Activated CD8-positive, alpha-beta T cell treated with anti-CD3 and anti-CD28 coated beads for 36 hours (primary cell): ENCODE data around the gene FAM180A. TPM values are rescaled to one million over a fixed set of nuclear protein-coding genes. Genes with fewer than 3 reads are reported as not detected.

ENCODE experiments used
- ATAC-seq: fragments of 200-7000 bp; cut with Tn5 transposase; one replicate; pipeline ENCODE4 v1.10.0; 2021; ENCODE audit warnings: mild to moderate bottlenecking, moderate library complexity
- CTCF ChIA-PET: fragments of 350-600 bp; sonication (Branson Sonifier 250); formaldehyde crosslinking; loops from one replicate; lab custom pipeline; 2021; ENCODE audit warnings: antibody characterized with exemption; lab: Charles Lee
- POLR2A ChIA-PET: fragments of 350-600 bp; sonication (Branson Sonifier 250); formaldehyde crosslinking; loops from one replicate; lab custom pipeline; 2021; ENCODE audit warnings: antibody characterized with exemption; lab: Charles Lee
- DNase-seq: peaks from one replicate; pipeline ENCODE4 v3.0.0-alpha.2; 2020
- H3K27ac Mint-ChIP-seq: one replicate; pipeline ENCODE4 v1.8.0; 2021; ENCODE audit warnings: mild to moderate bottlenecking, mixed read lengths
- H3K27me3 Mint-ChIP-seq: one replicate; pipeline ENCODE4 v1.8.0; 2021; ENCODE audit warnings: mixed read lengths
- H3K36me3 Mint-ChIP-seq: one replicate; pipeline ENCODE4 v1.8.0; 2021; ENCODE audit warnings: low read depth, mixed read lengths
- H3K4me1 Mint-ChIP-seq: one replicate; pipeline ENCODE4 v1.8.0; 2021; ENCODE audit warnings: low read depth, mixed read lengths
- H3K4me3 Mint-ChIP-seq: one replicate; pipeline ENCODE4 v1.8.0; 2021; ENCODE audit warnings: mild to moderate bottlenecking, moderate library complexity, mixed read lengths
- H3K9me3 Mint-ChIP-seq: one replicate; pipeline ENCODE4 v1.8.0; 2021; ENCODE audit warnings: mixed read lengths
- intact Hi-C: fragments of 100-400 bp; cut with micrococcal nuclease; formaldehyde crosslinking; loops from one replicate; pipeline ENCODE4 v1.10.0; 2022
- total RNA-seq, 2 experiments: library from RNA; stranded (reverse); gene quantifications; one replicate each; pipeline ENCODE4 v1.2.3, GENCODE V29; 2021
- TF ChIP-seq, protein P1 (sequence below): fragments of 200-600 bp; IDR thresholded peaks from one replicate; pipeline ENCODE4 v1.8.0; 2022; ENCODE audit warnings: antibody characterized with exemption, mild to moderate bottlenecking

Gene FAM180A
- total RNA-seq, 2 experiments from 2014 or later: not detected

DNA sequence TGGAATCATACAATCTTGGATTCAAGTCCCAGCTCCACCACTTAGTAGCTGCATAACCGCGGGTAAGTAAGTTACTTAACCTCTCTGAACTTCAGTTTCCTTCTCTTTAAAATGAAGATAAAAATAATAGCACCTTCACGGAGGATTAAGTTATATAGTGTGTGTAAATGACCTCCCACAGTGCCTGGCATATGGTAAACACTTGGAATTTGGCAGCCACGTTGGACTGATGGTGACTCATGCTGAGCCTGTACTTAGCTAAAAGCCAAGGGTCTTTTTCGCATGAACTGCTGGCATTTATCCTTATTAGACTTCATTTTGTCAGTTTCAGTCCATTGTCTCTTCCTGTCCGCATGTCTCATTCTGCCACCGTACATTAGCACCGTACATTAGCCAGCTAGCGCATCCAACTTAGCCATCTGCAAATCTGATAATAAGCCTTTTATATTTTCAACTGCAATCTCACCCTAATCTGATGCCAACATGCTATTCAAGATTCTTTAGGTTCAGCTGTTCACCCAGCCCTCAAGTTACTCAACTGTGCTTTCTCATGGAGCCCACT, 31.9 kb downstream of the FAM180A start:
- ChIA-PET POLR2A (no interaction called here), CTCF (interaction anchor here (1.0 to 1.4 kb wide), 2 partner anchors 33 to 44 kb away, joined by 3 read pairs; no protein-coding TSS in a partner anchor)
- TF ChIP-seq, protein P1, sequence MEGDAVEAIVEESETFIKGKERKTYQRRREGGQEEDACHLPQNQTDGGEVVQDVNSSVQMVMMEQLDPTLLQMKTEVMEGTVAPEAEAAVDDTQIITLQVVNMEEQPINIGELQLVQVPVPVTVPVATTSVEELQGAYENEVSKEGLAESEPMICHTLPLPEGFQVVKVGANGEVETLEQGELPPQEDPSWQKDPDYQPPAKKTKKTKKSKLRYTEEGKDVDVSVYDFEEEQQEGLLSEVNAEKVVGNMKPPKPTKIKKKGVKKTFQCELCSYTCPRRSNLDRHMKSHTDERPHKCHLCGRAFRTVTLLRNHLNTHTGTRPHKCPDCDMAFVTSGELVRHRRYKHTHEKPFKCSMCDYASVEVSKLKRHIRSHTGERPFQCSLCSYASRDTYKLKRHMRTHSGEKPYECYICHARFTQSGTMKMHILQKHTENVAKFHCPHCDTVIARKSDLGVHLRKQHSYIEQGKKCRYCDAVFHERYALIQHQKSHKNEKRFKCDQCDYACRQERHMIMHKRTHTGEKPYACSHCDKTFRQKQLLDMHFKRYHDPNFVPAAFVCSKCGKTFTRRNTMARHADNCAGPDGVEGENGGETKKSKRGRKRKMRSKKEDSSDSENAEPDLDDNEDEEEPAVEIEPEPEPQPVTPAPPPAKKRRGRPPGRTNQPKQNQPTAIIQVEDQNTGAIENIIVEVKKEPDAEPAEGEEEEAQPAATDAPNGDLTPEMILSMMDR: no peak
- ATAC-seq (no peak), DNase-seq (no peak)
- Mint-ChIP-seq H3K9me3 (no peaks in the 10 kb centered on the region), H3K36me3 (no peaks in the 10 kb centered on the region), H3K4me1 (no peaks in the 10 kb centered on the region), H3K27ac (no peak overlapping the region), H3K4me3 (no peak overlapping the region), H3K27me3 (peaks cover 13% of the 10 kb centered on the region)
- intact Hi-C loops: no loop called here

DNA sequence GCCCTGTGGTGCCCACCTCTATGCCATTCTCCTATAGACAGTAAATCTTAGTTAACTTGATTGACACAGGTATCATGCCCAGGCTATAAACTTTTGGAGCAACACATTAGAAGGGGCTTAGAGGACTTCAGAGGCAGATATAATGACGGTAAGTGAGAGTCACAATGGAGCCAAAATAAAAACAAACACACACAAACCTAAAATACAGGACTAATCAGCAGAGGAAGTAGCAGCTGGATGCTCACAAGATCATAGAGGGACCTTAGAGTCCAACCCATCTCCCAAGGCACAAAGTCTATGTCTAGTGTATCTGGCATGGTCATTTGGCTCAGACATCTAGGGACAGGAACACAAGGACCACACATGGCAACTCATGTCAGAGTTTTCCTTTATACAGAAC, 32.9 kb downstream of the FAM180A start:
- no peak overlapping the region for H3K4me3 Mint-ChIP-seq
- TF ChIP-seq, protein P1: no peak
- no peaks in the 10 kb centered on the region for H3K4me1 Mint-ChIP-seq
- DNase-seq (no peak), ATAC-seq (no peak)
- intact Hi-C loops: no loop called here
- H3K27ac Mint-ChIP-seq: no peak overlapping the region
- CTCF ChIA-PET: interaction anchor here (1.4 kb wide), 1 partner anchor 32 kb away, joined by 3 read pairs; no protein-coding TSS in a partner anchor
- H3K36me3 Mint-ChIP-seq: no peaks in the 10 kb centered on the region
- POLR2A ChIA-PET: no interaction called here
- H3K27me3 Mint-ChIP-seq: peaks cover 10% of the 10 kb centered on the region
- H3K9me3 Mint-ChIP-seq: no peaks in the 10 kb centered on the region

DNA sequence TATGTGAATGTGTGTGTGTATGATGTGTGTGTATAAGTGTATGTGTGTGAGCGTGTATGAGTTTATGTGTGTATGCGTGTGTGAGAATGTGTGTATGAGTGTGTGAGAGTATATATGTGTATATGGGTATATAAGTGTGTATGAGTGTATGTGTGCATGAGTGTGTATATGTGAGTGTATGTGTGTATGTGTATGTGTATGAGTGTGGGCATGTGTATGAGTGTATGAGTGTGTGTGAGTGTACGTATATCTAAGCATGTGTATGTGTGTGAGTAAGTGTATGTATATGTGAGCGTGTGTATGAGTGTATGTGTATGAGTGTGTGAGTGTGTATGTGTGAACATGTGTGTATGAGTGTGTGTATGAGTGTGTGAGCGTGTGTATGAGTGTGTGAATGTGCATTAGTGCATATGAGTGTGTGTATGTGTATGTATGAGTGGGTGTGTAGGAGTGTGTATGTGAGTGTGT, 33.5 kb downstream of the FAM180A start:
- no peak for ATAC-seq
- H3K27ac Mint-ChIP-seq: no peak overlapping the region
- H3K4me1 Mint-ChIP-seq: no peaks in the 10 kb centered on the region
- H3K27me3 Mint-ChIP-seq: peaks cover 8% of the 10 kb centered on the region
- no peak overlapping the region for H3K4me3 Mint-ChIP-seq
- no peaks in the 10 kb centered on the region for H3K36me3 Mint-ChIP-seq
- H3K9me3 Mint-ChIP-seq: no peaks in the 10 kb centered on the region
- intact Hi-C loops: no loop called here
- no peak for DNase-seq
- CTCF ChIA-PET: no interaction called here
- POLR2A ChIA-PET: no interaction called here
- TF ChIP-seq, protein P1: no peak

DNA sequence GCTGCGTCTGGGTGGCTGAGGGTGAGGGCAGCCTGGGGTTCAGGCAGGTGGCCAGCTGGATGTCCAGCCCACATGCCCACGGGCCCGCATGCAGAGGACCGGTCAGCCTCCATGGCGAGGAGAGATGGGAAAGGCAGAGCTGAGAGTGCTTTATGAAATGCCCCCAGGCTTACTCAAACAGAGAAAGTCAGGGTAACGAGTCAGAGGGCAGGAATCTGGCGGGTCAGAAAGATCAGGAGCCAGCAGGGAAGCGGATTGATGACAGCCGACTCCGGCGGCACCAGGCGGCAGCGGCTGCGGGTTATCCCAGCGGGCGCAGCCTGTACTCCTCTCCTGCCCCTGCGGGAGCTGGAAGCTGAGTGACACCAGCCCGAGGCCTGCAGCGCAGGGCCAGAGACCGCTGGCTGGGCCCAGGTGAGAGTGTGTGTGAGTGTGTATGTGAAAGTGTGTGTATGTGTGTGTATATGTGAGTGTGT, 34.0 kb downstream of the FAM180A start:
- no peaks in the 10 kb centered on the region for H3K9me3 Mint-ChIP-seq
- intact Hi-C loops: no loop called here
- no peaks in the 10 kb centered on the region for H3K36me3 Mint-ChIP-seq

More for the DNA sequence above, 34.0 kb downstream of the FAM180A start:
- no peaks in the 10 kb centered on the region for H3K4me1 Mint-ChIP-seq
- H3K27me3 Mint-ChIP-seq: peaks cover 6% of the 10 kb centered on the region
- H3K27ac Mint-ChIP-seq: no peak overlapping the region
- DNase-seq: no peak
- TF ChIP-seq, protein P1: no peak
- ATAC-seq: no peak
- CTCF ChIA-PET: no interaction called here
- POLR2A ChIA-PET: no interaction called here
- no peak overlapping the region for H3K4me3 Mint-ChIP-seq
